ENCODE results near the gene GPC6.

The GPC6 gene

DNA sequence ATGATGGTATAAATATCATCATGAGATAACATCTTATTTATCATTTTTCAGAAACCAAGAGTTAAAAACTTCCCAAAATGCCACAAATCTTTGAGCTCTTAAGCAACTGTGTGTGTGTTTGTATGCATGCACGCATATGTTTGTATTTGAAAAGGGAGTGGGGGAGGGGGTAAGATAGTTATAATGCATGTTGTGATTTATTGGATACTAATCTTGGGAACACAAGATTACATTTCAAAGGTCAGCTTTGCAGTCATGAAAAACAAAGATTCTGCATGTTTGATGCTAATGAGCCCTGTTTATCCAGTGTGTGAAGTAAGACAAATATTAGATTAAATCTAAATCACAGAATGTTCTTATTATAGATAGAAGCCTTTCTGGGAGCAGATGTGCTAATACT is 897.0 kb downstream of the GPC6 start:
- no peak overlapping the region for H3K4me2 ChIP-seq (ENCODE audit: low read depth, low read length, poor library complexity, severe bottlenecking)
- H4K20me1 ChIP-seq (ENCODE audit: low read depth, low read length) = no peaks in the 10 kb centered on the region
- no peaks in the 10 kb centered on the region for H3K27me3 ChIP-seq (ENCODE audit: low read length)
- no peaks in the 10 kb centered on the region for H3K9me2 ChIP-seq (replicated peaks; ENCODE audit: insufficient read depth, low read length)
- no peak overlapping the region for H2AFZ ChIP-seq (ENCODE audit: low read depth, low read length, severe bottlenecking)
- no peaks in the 10 kb centered on the region for H3F3A ChIP-seq (ENCODE audit: insufficient read depth)
- no peaks in the 10 kb centered on the region for H3K79me2 ChIP-seq (ENCODE audit: insufficient read depth, low read length)
- H3K4me3 ChIP-seq (ENCODE audit: insufficient read depth, low read length, poor library complexity, severe bottlenecking) = no peak overlapping the region
- TF ChIP-seq, protein P1, sequence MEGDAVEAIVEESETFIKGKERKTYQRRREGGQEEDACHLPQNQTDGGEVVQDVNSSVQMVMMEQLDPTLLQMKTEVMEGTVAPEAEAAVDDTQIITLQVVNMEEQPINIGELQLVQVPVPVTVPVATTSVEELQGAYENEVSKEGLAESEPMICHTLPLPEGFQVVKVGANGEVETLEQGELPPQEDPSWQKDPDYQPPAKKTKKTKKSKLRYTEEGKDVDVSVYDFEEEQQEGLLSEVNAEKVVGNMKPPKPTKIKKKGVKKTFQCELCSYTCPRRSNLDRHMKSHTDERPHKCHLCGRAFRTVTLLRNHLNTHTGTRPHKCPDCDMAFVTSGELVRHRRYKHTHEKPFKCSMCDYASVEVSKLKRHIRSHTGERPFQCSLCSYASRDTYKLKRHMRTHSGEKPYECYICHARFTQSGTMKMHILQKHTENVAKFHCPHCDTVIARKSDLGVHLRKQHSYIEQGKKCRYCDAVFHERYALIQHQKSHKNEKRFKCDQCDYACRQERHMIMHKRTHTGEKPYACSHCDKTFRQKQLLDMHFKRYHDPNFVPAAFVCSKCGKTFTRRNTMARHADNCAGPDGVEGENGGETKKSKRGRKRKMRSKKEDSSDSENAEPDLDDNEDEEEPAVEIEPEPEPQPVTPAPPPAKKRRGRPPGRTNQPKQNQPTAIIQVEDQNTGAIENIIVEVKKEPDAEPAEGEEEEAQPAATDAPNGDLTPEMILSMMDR (IDR thresholded peaks at IDR 0.05; ENCODE audit: insufficient read depth, low read length, poor library complexity, severe bottlenecking) = no peak
- TF ChIP-seq EZH2phosphoT487 (conservative IDR thresholded peaks at IDR 0.05; ENCODE audit: low read length) = no peak
- no peak overlapping the region for H3K27ac ChIP-seq (ENCODE audit: low read depth, low read length)
- no peaks in the 10 kb centered on the region for H3K36me3 ChIP-seq (ENCODE audit: low read length)
- H3K9ac ChIP-seq (ENCODE audit: low read length) = no peak overlapping the region
- H3K9me3 ChIP-seq (ENCODE audit: insufficient read depth, low read length) = no peaks in the 10 kb centered on the region

DNA sequence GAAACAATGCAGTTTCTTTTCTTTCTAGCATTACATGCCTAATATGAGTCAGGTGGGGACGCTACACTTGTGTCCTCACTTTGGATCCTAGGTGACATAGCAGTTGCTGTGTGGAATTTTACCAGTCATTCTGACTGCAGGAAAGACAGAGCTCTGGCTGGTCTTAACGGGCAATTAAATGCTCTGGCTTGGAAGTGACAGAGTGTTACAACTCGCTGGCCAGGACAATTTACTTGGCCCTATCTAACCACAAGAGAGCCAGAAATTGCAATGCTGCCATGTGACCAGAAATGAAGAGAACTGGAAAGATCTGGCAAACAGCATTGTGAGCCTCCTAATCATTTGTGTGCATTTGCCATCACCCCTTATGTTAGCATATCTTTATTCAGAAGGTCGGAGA is 901.8 kb downstream of the GPC6 start:
- TF ChIP-seq, protein P1 (IDR thresholded peaks at IDR 0.05; ENCODE audit: insufficient read depth, low read length, poor library complexity, severe bottlenecking) = no peak
- Histone ChIP-seq H3K9me2 (replicated peaks; ENCODE audit: insufficient read depth, low read length) (no peaks in the 10 kb centered on the region), H3K4me3 (ENCODE audit: insufficient read depth, low read length, poor library complexity, severe bottlenecking) (no peak overlapping the region), H3K27ac (ENCODE audit: low read depth, low read length) (no peak overlapping the region), H3K9me3 (ENCODE audit: insufficient read depth, low read length) (no peaks in the 10 kb centered on the region), H3K27me3 (ENCODE audit: low read length) (no peaks in the 10 kb centered on the region), H3K4me2 (ENCODE audit: low read depth, low read length, poor library complexity, severe bottlenecking) (no peak overlapping the region), H3K36me3 (ENCODE audit: low read length) (no peaks in the 10 kb centered on the region), H3K79me2 (ENCODE audit: insufficient read depth, low read length) (no peaks in the 10 kb centered on the region), H2AFZ (ENCODE audit: low read depth, low read length, severe bottlenecking) (no peak overlapping the region), H3K9ac (ENCODE audit: low read length) (no peak overlapping the region), H4K20me1 (ENCODE audit: low read depth, low read length) (no peaks in the 10 kb centered on the region), H3F3A (ENCODE audit: insufficient read depth) (no peaks in the 10 kb centered on the region)

DNA sequence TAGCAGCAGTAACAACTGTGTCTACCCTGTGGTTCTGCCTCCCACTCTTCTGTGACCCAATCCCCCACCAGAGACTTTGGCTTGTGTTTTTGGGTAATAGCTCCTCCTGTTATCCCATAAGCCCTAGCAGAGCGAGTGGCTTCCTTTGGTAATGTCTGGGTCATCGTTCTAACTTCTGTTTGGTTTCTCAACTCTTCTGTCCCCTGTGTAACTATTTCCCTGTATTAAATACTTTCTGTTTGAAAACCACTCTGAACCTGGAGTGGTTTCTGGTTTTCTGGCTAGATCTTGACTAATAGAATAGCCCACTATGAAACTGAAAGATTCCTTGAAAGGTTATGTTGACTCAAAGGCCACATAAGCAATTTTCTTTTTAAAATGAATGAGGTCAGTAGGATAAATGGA is 902.9 kb downstream of the GPC6 start:
- TF ChIP-seq, protein P1 (IDR thresholded peaks at IDR 0.05; ENCODE audit: insufficient read depth, low read length, poor library complexity, severe bottlenecking) = no peak
- TF ChIP-seq EZH2phosphoT487 (conservative IDR thresholded peaks at IDR 0.05; ENCODE audit: low read length) = no peak
- H3K79me2 ChIP-seq (ENCODE audit: insufficient read depth, low read length) = no peaks in the 10 kb centered on the region
- no peaks in the 10 kb centered on the region for H3K9me2 ChIP-seq (replicated peaks; ENCODE audit: insufficient read depth, low read length)
- H3K27ac ChIP-seq (ENCODE audit: low read depth, low read length) = no peak overlapping the region
- H4K20me1 ChIP-seq (ENCODE audit: low read depth, low read length) = no peaks in the 10 kb centered on the region
- no peaks in the 10 kb centered on the region for H3F3A ChIP-seq (ENCODE audit: insufficient read depth)
- H3K9me3 ChIP-seq (ENCODE audit: insufficient read depth, low read length) = no peaks in the 10 kb centered on the region
- H3K4me2 ChIP-seq (ENCODE audit: low read depth, low read length, poor library complexity, severe bottlenecking) = no peak overlapping the region
- no peaks in the 10 kb centered on the region for H3K27me3 ChIP-seq (ENCODE audit: low read length)
- H3K9ac ChIP-seq (ENCODE audit: low read length) = no peak overlapping the region
- H3K4me3 ChIP-seq (ENCODE audit: insufficient read depth, low read length, poor library complexity, severe bottlenecking) = no peak overlapping the region
- no peak overlapping the region for H2AFZ ChIP-seq (ENCODE audit: low read depth, low read length, severe bottlenecking)
- H3K36me3 ChIP-seq (ENCODE audit: low read length) = no peaks in the 10 kb centered on the region

DNA sequence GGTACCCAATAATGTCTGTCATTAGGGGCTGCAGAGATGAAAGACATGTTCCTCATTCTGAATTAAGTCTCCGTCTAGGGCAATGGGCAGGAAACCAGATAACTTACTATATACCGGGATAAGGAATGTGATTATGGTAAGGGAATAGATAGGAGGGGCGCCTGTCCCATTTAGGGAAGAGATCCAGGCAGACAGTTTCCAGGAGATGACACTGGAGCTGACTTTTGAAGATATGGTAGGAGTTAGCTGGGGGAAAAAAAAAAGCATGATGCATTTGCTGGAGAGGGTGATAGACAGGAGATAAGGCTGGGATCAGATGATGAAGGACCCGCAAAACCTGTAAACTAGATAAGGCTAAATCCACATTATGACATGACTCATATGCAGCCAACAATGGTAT is 912.2 kb downstream of the GPC6 start:
- TF ChIP-seq, protein P1 (IDR thresholded peaks at IDR 0.05; ENCODE audit: insufficient read depth, low read length, poor library complexity, severe bottlenecking) = no peak
- TF ChIP-seq EZH2phosphoT487 (conservative IDR thresholded peaks at IDR 0.05; ENCODE audit: low read length) = no peak
- H3K4me2 ChIP-seq (ENCODE audit: low read depth, low read length, poor library complexity, severe bottlenecking) = no peak overlapping the region

More for the DNA sequence above, 912.2 kb downstream of the GPC6 start:
- Histone ChIP-seq H4K20me1 (ENCODE audit: low read depth, low read length) (no peaks in the 10 kb centered on the region), H3F3A (ENCODE audit: insufficient read depth) (no peaks in the 10 kb centered on the region), H3K27me3 (ENCODE audit: low read length) (no peaks in the 10 kb centered on the region), H3K36me3 (ENCODE audit: low read length) (no peaks in the 10 kb centered on the region), H3K9ac (ENCODE audit: low read length) (no peak overlapping the region), H3K27ac (ENCODE audit: low read depth, low read length) (no peak overlapping the region), H3K4me3 (ENCODE audit: insufficient read depth, low read length, poor library complexity, severe bottlenecking) (no peak overlapping the region), H3K9me3 (ENCODE audit: insufficient read depth, low read length) (no peaks in the 10 kb centered on the region), H2AFZ (ENCODE audit: low read depth, low read length, severe bottlenecking) (no peak overlapping the region), H3K79me2 (ENCODE audit: insufficient read depth, low read length) (no peaks in the 10 kb centered on the region), H3K9me2 (replicated peaks; ENCODE audit: insufficient read depth, low read length) (no peaks in the 10 kb centered on the region)
